HepG2 (cell line): ENCODE data around the gene SHISA6. TPM values are rescaled to one million over a fixed set of nuclear protein-coding genes. Genes with fewer than 3 reads are reported as not detected.

Experiments
- ATAC-seq: fragments of 200-7000 bp; cut with Tn5 transposase; 3 replicates; pipeline ENCODE4 v1.9.1; 2020; ENCODE audit warnings: mild to moderate bottlenecking, moderate library complexity
- BruUV-seq: library from RNA; stranded (reverse); fragments of 400-500 nt; replicated peaks from 2 replicates; lab custom pipeline; 2021; lab: Mats Ljungman, UMichigan
- CTCF ChIA-PET: fragments of 300-600 bp; formaldehyde crosslinking; extraction: SDS; loops from one replicate; lab custom pipeline; 2021; ENCODE audit warnings: low total read pairs, inconsistent platforms, low intra/inter-chr PET ratio; lab: Yijun Ruan, JAX
- POLR2A ChIA-PET: fragments of 350-600 bp; sonication (Branson Sonifier 250); formaldehyde crosslinking; loops from one replicate; lab custom pipeline; 2020; ENCODE audit warnings: antibody characterized with exemption, inconsistent platforms; lab: Yijun Ruan, JAX
- DNase-seq: peaks from one replicate; pipeline ENCODE4 v3.0.0-alpha.2; 2015; ENCODE audit warnings: low spot score
- FAIRE-seq: peaks from 3 replicates; lab custom pipeline; 2011; peaks lifted over from hg19 to GRCh38; lab: Jason Lieb, UNC
- H2AFZ ChIP-seq: one replicate; pipeline ENCODE4 v1.6.1; 2011; ENCODE audit warnings: low read length, inconsistent platforms
- H3K27ac ChIP-seq: fragments of 300-600 bp; 3 replicates; pipeline ENCODE4 v1.8.0; 2011; ENCODE audit warnings: mixed run types, mild to moderate bottlenecking, mixed read lengths, low read length, inconsistent platforms; ENCODE audit not compliant: insufficient read depth; ENCODE audit errors: extremely low read length
- H3K27me3 ChIP-seq, 2 experiments: fragments of 200-600 bp in 1 of 2; 2 replicates in 1 of 2; 3 replicates in 1 of 2; pipeline versions ENCODE4 v1.6.0 to v1.8.0; 2011; ENCODE audit warnings: low read length in 2 of 2, mild to moderate bottlenecking in 2 of 2, moderate library complexity in 2 of 2, inconsistent platforms in 1 of 2; ENCODE audit not compliant: insufficient read depth in 2 of 2, control insufficient read depth in 1 of 2
- H3K36me3 ChIP-seq, 2 experiments: fragments of 200-600 bp in 1 of 2; replicated peaks in 1 of 2; 2 replicates in 1 of 2; 3 replicates in 1 of 2; pipeline versions ENCODE4 v1.5.1 to v1.8.0; 2011; ENCODE audit warnings: low read length in 2 of 2, inconsistent platforms in 1 of 2; ENCODE audit not compliant: insufficient read depth in 2 of 2, control insufficient read depth in 1 of 2
- H3K4me1 ChIP-seq: 2 replicates; pipeline ENCODE4 v1.5.1; 2012; ENCODE audit warnings: low read length, inconsistent platforms; ENCODE audit not compliant: insufficient read depth
- H3K4me2 ChIP-seq: 2 replicates; pipeline ENCODE4 v1.6.0; 2011; ENCODE audit warnings: low read depth, low read length, inconsistent platforms
- H3K4me3 ChIP-seq, 3 experiments: fragments of 200-600 bp in 1 of 3; sonication (generic), shearing (Covaris generic) in 1 of 3; replicated peaks in 1 of 3; 2 replicates each; pipeline ENCODE4 v1.5.1; 2011 to 2016; ENCODE audit warnings: low read length in 3 of 3, inconsistent platforms in 2 of 3, low read depth in 2 of 3, mild to moderate bottlenecking in 2 of 3, control low read depth in 1 of 3, mixed read lengths in 1 of 3; ENCODE audit not compliant: insufficient read depth in 1 of 3
- H3K79me2 ChIP-seq: one replicate; pipeline ENCODE4 v1.6.1; 2011; ENCODE audit warnings: low read length, inconsistent platforms; ENCODE audit not compliant: insufficient read depth
- H3K9ac ChIP-seq: 2 replicates; pipeline ENCODE4 v1.6.0; 2011; ENCODE audit warnings: mild to moderate bottlenecking, low read depth, low read length, inconsistent platforms; ENCODE audit not compliant: insufficient read depth
- H3K9me3 ChIP-seq: 2 replicates; pipeline ENCODE4 v1.5.1; 2012; ENCODE audit warnings: mild to moderate bottlenecking, low read length
- H4K20me1 ChIP-seq: 2 replicates; pipeline ENCODE4 v1.6.0; 2011; ENCODE audit warnings: inconsistent platforms, mild to moderate bottlenecking, low read length, moderate library complexity; ENCODE audit not compliant: insufficient read depth
- AHDC1 ChIP-seq: sonication (generic); formaldehyde crosslinking; IDR thresholded peaks from 2 replicates; pipeline ENCODE4 v1.5.1; 2020; ENCODE audit warnings: mild to moderate bottlenecking, missing genetic modification reagents, borderline replicate concordance
- KMT2A ChIP-seq: sonication (generic); formaldehyde crosslinking; IDR thresholded peaks from 2 replicates; pipeline ENCODE4 v1.4.0; 2020; ENCODE audit warnings: missing genetic modification reagents
- NFE2L2 ChIP-seq: fragments of 150-350 bp; IDR thresholded peaks from 2 replicates; pipeline ENCODE4 v1.6.1; 2014; ENCODE audit warnings: low read length
- PCBP2 ChIP-seq: fragments of 200-400 bp; formaldehyde crosslinking; optimal IDR thresholded peaks from 2 replicates; pipeline ENCODE3; 2018; ENCODE audit warnings: low read length, low read depth; ENCODE audit not compliant: poor library complexity, severe bottlenecking
- ZNF343 ChIP-seq: sonication (generic); formaldehyde crosslinking; IDR thresholded peaks from 2 replicates; pipeline ENCODE4 v1.4.0; 2020; ENCODE audit warnings: mild to moderate bottlenecking, missing genetic modification reagents
- ZNF776 ChIP-seq: sonication (generic); formaldehyde crosslinking; IDR thresholded peaks from 2 replicates; pipeline ENCODE4 v1.4.0; 2020; ENCODE audit warnings: mild to moderate bottlenecking, missing genetic modification reagents
- WGBS: methylation state at CpG from one replicate; pipeline ENCODE4 v1.1.6; 2017; ENCODE audit warnings: low lambda C conversion rate; 5-methylcytosine and 5-hydroxymethylcytosine counted together
- in situ Hi-C: cut with HindIII; loops from 2 replicates; pipeline ENCODE4 v1.10.0; 2017; ENCODE audit warnings: low pct_unique_long_range_greater_than_20kb; ENCODE audit not compliant: extremely low pct_ligation_motif_present
- intact Hi-C: fragments of 100-400 bp; cut with micrococcal nuclease; formaldehyde crosslinking; loops from one replicate; pipeline ENCODE4 v1.10.0; 2022; ENCODE audit not compliant: unreplicated experiment
- polyA plus RNA-seq, 8 experiments: library from polyadenylated mRNA; depleted of rRNA in 3 of 8; stranded (reverse) in 7 of 8; unstranded in 1 of 8; fragments of >200 nt; fragmentation: Illumina TruSeq in 4 of 8; extraction: Trizol in 4 of 8; gene quantifications; 2 replicates each; pipeline versions ENCODE4 v1.2.1 to v1.2.3, GENCODE V29; 2011 to 2016; ENCODE audit warnings: low read depth in 4 of 8, missing spikeins in 1 of 8, mixed read lengths in 1 of 8; ENCODE audit not compliant: insufficient read depth in 1 of 8
- total RNA-seq, 5 experiments: library from RNA; depleted of rRNA; stranded (reverse); fragments of >200 nt; fragmentation: Illumina TruSeq; extraction: Trizol; gene quantifications; 2 replicates each; pipeline ENCODE4 v1.2.3, GENCODE V29; 2016; ENCODE audit warnings: low read depth in 1 of 5
- TF ChIP-seq, protein P1 (sequence below): sonication (generic); formaldehyde crosslinking; IDR thresholded peaks from 2 replicates; pipeline ENCODE4 v1.4.0; 2020; ENCODE audit warnings: mild to moderate bottlenecking, low read depth, missing genetic modification reagents
- TF ChIP-seq, protein P2 (sequence below): sonication (generic); formaldehyde crosslinking; IDR thresholded peaks from 2 replicates; pipeline ENCODE4 v1.9.0; 2021; ENCODE audit warnings: mild to moderate bottlenecking, missing genetic modification reagents

Gene SHISA6
- total and polyA plus RNA-seq, 2 of the 13 experiments (the other 11 are each of a cell fraction or from before 2014, with no cell fraction given) = not detected

GRCh38 chr17:11406716-11407115 lies 165.7 kb downstream of the SHISA6 start:
- H3K4me3 ChIP-seq = no peak overlapping the region
- in situ Hi-C loops = no loop called here
- no TSS peak for BruUV-seq
- no peak overlapping the region for H2AFZ ChIP-seq
- H4K20me1 ChIP-seq = no peaks in the 10 kb centered on the region
- H3K36me3 ChIP-seq = no peaks in the 10 kb centered on the region
- no peak for FAIRE-seq
- no peak overlapping the region for H3K27ac ChIP-seq
- H3K4me1 ChIP-seq = no peaks in the 10 kb centered on the region
- H3K4me2 ChIP-seq = no peak overlapping the region
- ChIA-PET CTCF (no interaction called here), POLR2A (no interaction called here)
- no peak for ATAC-seq
- DNase-seq = no peak
- H3K9ac ChIP-seq = no peak overlapping the region
- TF ChIP-seq ZNF776 (no peak), PCBP2 (no peak), NFE2L2 (no peak), ZNF343 (CRISPR knock-in tag) (no peak), KMT2A (no peak), AHDC1 (CRISPR knock-in tag) (no peak)
- TF ChIP-seq, protein P1, sequence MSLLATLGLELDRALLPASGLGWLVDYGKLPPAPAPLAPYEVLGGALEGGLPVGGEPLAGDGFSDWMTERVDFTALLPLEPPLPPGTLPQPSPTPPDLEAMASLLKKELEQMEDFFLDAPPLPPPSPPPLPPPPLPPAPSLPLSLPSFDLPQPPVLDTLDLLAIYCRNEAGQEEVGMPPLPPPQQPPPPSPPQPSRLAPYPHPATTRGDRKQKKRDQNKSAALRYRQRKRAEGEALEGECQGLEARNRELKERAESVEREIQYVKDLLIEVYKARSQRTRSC (CRISPR knock-in tag) = no peak
- TF ChIP-seq, protein P2, sequence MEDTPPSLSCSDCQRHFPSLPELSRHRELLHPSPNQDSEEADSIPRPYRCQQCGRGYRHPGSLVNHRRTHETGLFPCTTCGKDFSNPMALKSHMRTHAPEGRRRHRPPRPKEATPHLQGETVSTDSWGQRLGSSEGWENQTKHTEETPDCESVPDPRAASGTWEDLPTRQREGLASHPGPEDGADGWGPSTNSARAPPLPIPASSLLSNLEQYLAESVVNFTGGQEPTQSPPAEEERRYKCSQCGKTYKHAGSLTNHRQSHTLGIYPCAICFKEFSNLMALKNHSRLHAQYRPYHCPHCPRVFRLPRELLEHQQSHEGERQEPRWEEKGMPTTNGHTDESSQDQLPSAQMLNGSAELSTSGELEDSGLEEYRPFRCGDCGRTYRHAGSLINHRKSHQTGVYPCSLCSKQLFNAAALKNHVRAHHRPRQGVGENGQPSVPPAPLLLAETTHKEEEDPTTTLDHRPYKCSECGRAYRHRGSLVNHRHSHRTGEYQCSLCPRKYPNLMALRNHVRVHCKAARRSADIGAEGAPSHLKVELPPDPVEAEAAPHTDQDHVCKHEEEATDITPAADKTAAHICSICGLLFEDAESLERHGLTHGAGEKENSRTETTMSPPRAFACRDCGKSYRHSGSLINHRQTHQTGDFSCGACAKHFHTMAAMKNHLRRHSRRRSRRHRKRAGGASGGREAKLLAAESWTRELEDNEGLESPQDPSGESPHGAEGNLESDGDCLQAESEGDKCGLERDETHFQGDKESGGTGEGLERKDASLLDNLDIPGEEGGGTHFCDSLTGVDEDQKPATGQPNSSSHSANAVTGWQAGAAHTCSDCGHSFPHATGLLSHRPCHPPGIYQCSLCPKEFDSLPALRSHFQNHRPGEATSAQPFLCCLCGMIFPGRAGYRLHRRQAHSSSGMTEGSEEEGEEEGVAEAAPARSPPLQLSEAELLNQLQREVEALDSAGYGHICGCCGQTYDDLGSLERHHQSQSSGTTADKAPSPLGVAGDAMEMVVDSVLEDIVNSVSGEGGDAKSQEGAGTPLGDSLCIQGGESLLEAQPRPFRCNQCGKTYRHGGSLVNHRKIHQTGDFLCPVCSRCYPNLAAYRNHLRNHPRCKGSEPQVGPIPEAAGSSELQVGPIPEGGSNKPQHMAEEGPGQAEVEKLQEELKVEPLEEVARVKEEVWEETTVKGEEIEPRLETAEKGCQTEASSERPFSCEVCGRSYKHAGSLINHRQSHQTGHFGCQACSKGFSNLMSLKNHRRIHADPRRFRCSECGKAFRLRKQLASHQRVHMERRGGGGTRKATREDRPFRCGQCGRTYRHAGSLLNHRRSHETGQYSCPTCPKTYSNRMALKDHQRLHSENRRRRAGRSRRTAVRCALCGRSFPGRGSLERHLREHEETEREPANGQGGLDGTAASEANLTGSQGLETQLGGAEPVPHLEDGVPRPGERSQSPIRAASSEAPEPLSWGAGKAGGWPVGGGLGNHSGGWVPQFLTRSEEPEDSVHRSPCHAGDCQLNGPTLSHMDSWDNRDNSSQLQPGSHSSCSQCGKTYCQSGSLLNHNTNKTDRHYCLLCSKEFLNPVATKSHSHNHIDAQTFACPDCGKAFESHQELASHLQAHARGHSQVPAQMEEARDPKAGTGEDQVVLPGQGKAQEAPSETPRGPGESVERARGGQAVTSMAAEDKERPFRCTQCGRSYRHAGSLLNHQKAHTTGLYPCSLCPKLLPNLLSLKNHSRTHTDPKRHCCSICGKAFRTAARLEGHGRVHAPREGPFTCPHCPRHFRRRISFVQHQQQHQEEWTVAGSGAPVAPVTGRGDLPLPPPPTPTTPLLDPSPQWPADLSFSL (CRISPR knock-in tag) = no peak
- peaks cover 18% of the 10 kb centered on the region for H3K9me3 ChIP-seq
- no peaks in the 10 kb centered on the region; a peak in 1 of 5 replicates for H3K27me3 ChIP-seq
- intact Hi-C loops = no loop called here
- H3K79me2 ChIP-seq = no peaks in the 10 kb centered on the region
- 0% methylated on average over 3 of the region's 3 CpGs for WGBS
